Endodermal cell (in vitro differentiated cells): ENCODE data around the gene RBMS1. TPM values are rescaled to one million over a fixed set of nuclear protein-coding genes. Genes with fewer than 3 reads are reported as not detected.

Source experiments
- DNase-seq: peaks from one replicate; pipeline ENCODE4 v3.0.0-alpha.2; 2017
- H3K27ac ChIP-seq: 2 replicates; pipeline ENCODE4 v1.5.1; 2013; ENCODE audit warnings: mild to moderate bottlenecking, low read depth, low read length, moderate library complexity
- H3K27me3 ChIP-seq: 2 replicates; pipeline ENCODE4 v1.6.1; 2013; ENCODE audit warnings: mild to moderate bottlenecking, low read length, moderate library complexity; ENCODE audit not compliant: insufficient read depth, control insufficient read depth, poor library complexity, severe bottlenecking
- H3K36me3 ChIP-seq: 2 replicates; pipeline ENCODE4 v1.7.0; 2013; ENCODE audit warnings: mild to moderate bottlenecking, low read length, moderate library complexity; ENCODE audit not compliant: control insufficient read depth, insufficient read depth
- H3K4me1 ChIP-seq: one replicate; pipeline ENCODE4 v1.7.0; 2013; ENCODE audit warnings: low read length; ENCODE audit not compliant: control insufficient read depth, insufficient read depth
- H3K4me3 ChIP-seq: 2 replicates; pipeline ENCODE4 v1.5.1; 2013; ENCODE audit warnings: mild to moderate bottlenecking, low read length, moderate library complexity
- H3K9ac ChIP-seq: 2 replicates; pipeline ENCODE4 v1.6.1; 2013; ENCODE audit warnings: mild to moderate bottlenecking, low read length, moderate library complexity; ENCODE audit not compliant: poor library complexity, severe bottlenecking; ENCODE audit errors: extremely low read depth
- H3K9me3 ChIP-seq: 2 replicates; pipeline ENCODE4 v1.6.1; 2013; ENCODE audit warnings: mild to moderate bottlenecking, low read length, moderate library complexity; ENCODE audit not compliant: control insufficient read depth
- H3K27ac Mint-ChIP-seq: 2 replicates; pipeline ENCODE4 v1.8.0; 2020; ENCODE audit warnings: mixed read lengths
- H3K27me3 Mint-ChIP-seq: 2 replicates; pipeline ENCODE4 v1.8.0; 2021; ENCODE audit warnings: mild to moderate bottlenecking, mixed read lengths; ENCODE audit not compliant: insufficient read depth
- H3K36me3 Mint-ChIP-seq: 2 replicates; pipeline ENCODE4 v1.8.0; 2020; ENCODE audit warnings: low read depth, mixed read lengths
- H3K4me1 Mint-ChIP-seq: 2 replicates; pipeline ENCODE4 v1.8.0; 2020; ENCODE audit warnings: mixed read lengths
- H3K4me3 Mint-ChIP-seq: 2 replicates; pipeline ENCODE4 v1.8.0; 2020; ENCODE audit warnings: mild to moderate bottlenecking, moderate library complexity, mixed read lengths
- H3K9me3 Mint-ChIP-seq: 2 replicates; pipeline ENCODE4 v1.8.0; 2020; ENCODE audit warnings: mild to moderate bottlenecking, mixed read lengths
- CTCF ChIP-seq: fragments of 200-600 bp; sonication (generic); conservative IDR thresholded peaks from 2 replicates; pipeline ENCODE4 v1.5.0; 2021; ENCODE audit warnings: antibody characterized with exemption, mild to moderate bottlenecking
- WGBS, 2 experiments: methylation state at CpG; one replicate each; pipeline versions ENCODE4 v1.1.5 to v1.1.7; 2013; ENCODE audit warnings: missing lambda C conversion rate in 2 of 2, mixed read lengths in 1 of 2; ENCODE audit not compliant: insufficient coverage in 1 of 2, insufficient read length in 1 of 2; 5-methylcytosine and 5-hydroxymethylcytosine counted together
- total RNA-seq, 2 donors: library from RNA; stranded (reverse); fragmentation: NEBNext Ultra II Directional in 1 of 2; extraction: Animal tissue kit (Norgen Biotek cat#: 25700) in 1 of 2; gene quantifications; 2 replicates in 1 of 2; 3 replicates in 1 of 2; pipeline ENCODE4 v1.2.1, GENCODE V29; 2021

The RBMS1 gene
- total RNA-seq, 2 donors from 2014 or later: 90.7 to 124 TPM

GRCh38 chr2:160336105-160336504 lies 157.5 kb downstream of the RBMS1 start:
- H3K4me3 ChIP-seq: no peak overlapping the region
- H3K4me3 Mint-ChIP-seq: no peak overlapping the region
- peaks cover 58% of the 10 kb centered on the region for H3K4me1 Mint-ChIP-seq

GRCh38 chr2:160335441-160335840 lies 158.2 kb downstream of the RBMS1 start:
- Histone ChIP-seq H3K36me3 (no peaks in the 10 kb centered on the region), H3K27me3 (no peaks in the 10 kb centered on the region), H3K27ac (no peak overlapping the region), H3K9ac (no peak overlapping the region), H3K4me1 (peaks cover 22% of the 10 kb centered on the region), H3K9me3 (no peaks in the 10 kb centered on the region), H3K4me3 (no peak overlapping the region)
- no peaks in the 10 kb centered on the region for H3K27me3 Mint-ChIP-seq
- H3K4me1 Mint-ChIP-seq: peaks cover 62% of the 10 kb centered on the region
- no peaks in the 10 kb centered on the region for H3K9me3 Mint-ChIP-seq
- DNase-seq: no peak
- no peaks in the 10 kb centered on the region for H3K36me3 Mint-ChIP-seq
- H3K4me3 Mint-ChIP-seq: no peak overlapping the region
- 97 to 100% methylated on average over 4 to 5 of the region's 5 CpGs for WGBS, 2 experiments
- H3K27ac Mint-ChIP-seq: no peak overlapping the region
- TF ChIP-seq CTCF: no peak

More at GRCh38 chr2:160336105-160336504, 157.5 kb downstream of the RBMS1 start:
- no peak for DNase-seq
- no peaks in the 10 kb centered on the region for H3K27me3 ChIP-seq
- Mint-ChIP-seq H3K9me3 (no peaks in the 10 kb centered on the region), H3K27me3 (no peaks in the 10 kb centered on the region), H3K27ac (peak overlapping the region; percentile 18), H3K36me3 (no peaks in the 10 kb centered on the region)
- H3K27ac ChIP-seq: no peak overlapping the region
- peaks cover 20% of the 10 kb centered on the region for H3K4me1 ChIP-seq
- H3K9me3 ChIP-seq: no peaks in the 10 kb centered on the region
- H3K36me3 ChIP-seq: no peaks in the 10 kb centered on the region
- H3K9ac ChIP-seq: no peak overlapping the region
- TF ChIP-seq CTCF: no peak
- 91 to 100% methylated on average over 1 of the region's 1 CpG for WGBS, 2 experiments

- H3K4me1 Mint-ChIP-seq: peaks cover 73% of the 10 kb centered on the region
- no peaks in the 10 kb centered on the region for H3K27me3 Mint-ChIP-seq
- peaks cover 22% of the 10 kb centered on the region for H3K4me1 ChIP-seq
- H3K27ac ChIP-seq: no peak overlapping the region
- TF ChIP-seq CTCF: no peak
- H3K4me3 ChIP-seq: no peak overlapping the region
- 93 to 95% methylated on average over 3 to 4 of the region's 4 CpGs for WGBS, 2 experiments
- no peaks in the 10 kb centered on the region for H3K27me3 ChIP-seq
- no peaks in the 10 kb centered on the region for H3K9me3 ChIP-seq
- no peaks in the 10 kb centered on the region for H3K36me3 ChIP-seq
- no peak overlapping the region for H3K4me3 Mint-ChIP-seq
- no peaks in the 10 kb centered on the region for H3K36me3 Mint-ChIP-seq
- no peaks in the 10 kb centered on the region for H3K9me3 Mint-ChIP-seq
- no peak overlapping the region for H3K9ac ChIP-seq
- no peak overlapping the region for H3K27ac Mint-ChIP-seq
- no peak for DNase-seq
Measured at GRCh38 chr2:160334028-160334741, 159.4 kb downstream of the RBMS1 start.
